Lung (tissue), 12 donors: Measurements from ENCODE around the gene THRSP. TPM values are rescaled to one million over a fixed set of nuclear protein-coding genes. Genes with fewer than 3 reads are reported as not detected.

Experiments
- ATAC-seq: fragments of 200-7000 bp; cut with Tn5 transposase; one replicate; pipeline ENCODE4 v1.9.1; 2020; ENCODE audit warnings: moderate number of reproducible peaks; ENCODE audit not compliant: insufficient read depth, low FRiP score
- DNase-seq, 3 donors: peaks; one replicate each; pipeline ENCODE4 v3.0.0-alpha.2; 2013 to 2017
- H3K27ac ChIP-seq, 2 donors: one replicate each; pipeline ENCODE4 v1.5.1; 2013; ENCODE audit warnings: mild to moderate bottlenecking in 2 of 2, moderate library complexity in 2 of 2, control low read depth in 1 of 2, inconsistent platforms in 1 of 2, low read depth in 1 of 2, low read length in 1 of 2
- H3K27me3 ChIP-seq, 3 donors: one replicate each; pipeline ENCODE4 v1.5.1; 2013; ENCODE audit warnings: low read length in 2 of 3; ENCODE audit not compliant: control insufficient read depth in 3 of 3, insufficient read depth in 3 of 3
- H3K36me3 ChIP-seq, 4 donors: one replicate each; pipeline ENCODE4 v1.5.1; 2013; ENCODE audit warnings: low read length in 4 of 4, mild to moderate bottlenecking in 1 of 4, moderate library complexity in 1 of 4; ENCODE audit not compliant: control insufficient read depth in 4 of 4, insufficient read depth in 4 of 4
- H3K4me1 ChIP-seq, 5 donors: one replicate each; pipeline ENCODE4 v1.5.1; 2013; ENCODE audit warnings: low read length in 5 of 5, mild to moderate bottlenecking in 2 of 5, moderate library complexity in 1 of 5; ENCODE audit not compliant: control insufficient read depth in 5 of 5, insufficient read depth in 5 of 5
- H3K4me3 ChIP-seq: one replicate; pipeline ENCODE4 v1.5.1; 2013; ENCODE audit warnings: mild to moderate bottlenecking, control low read depth, moderate library complexity
- H3K9ac ChIP-seq, 2 donors: one replicate each; pipeline ENCODE4 v1.5.1; 2013; ENCODE audit warnings: low read length in 2 of 2, control low read depth in 1 of 2; ENCODE audit not compliant: insufficient read depth in 1 of 2
- H3K9me3 ChIP-seq, 4 donors: one replicate each; pipeline ENCODE4 v1.5.1; 2013; ENCODE audit warnings: low read length in 3 of 4, mild to moderate bottlenecking in 1 of 4, moderate library complexity in 1 of 4; ENCODE audit not compliant: control insufficient read depth in 4 of 4, insufficient read depth in 3 of 4
- WGBS, 2 donors: extraction: QIAGEN DNeasy Blood & Tissue Kit; methylation state at CpG; one replicate each; pipeline ENCODE4 v1.1.7; 2013; 5-methylcytosine and 5-hydroxymethylcytosine counted together
- polyA plus RNA-seq, 2 donors: library from polyadenylated mRNA; stranded (reverse); fragments of 200-250 nt; gene quantifications; one replicate each; pipeline ENCODE4 v1.2.1, GENCODE V29; 2013
- total RNA-seq, 2 donors: library from RNA; depleted of rRNA in 1 of 2; stranded (reverse); fragments of >200 nt in 1 of 2; gene quantifications; one replicate each; pipeline ENCODE4 v1.2.1, GENCODE V29; 2014 to 2021
- TF ChIP-seq, protein P1 (sequence below): IDR thresholded peaks from 2 replicates; pipeline ENCODE4 v1.5.1; 2012; ENCODE audit warnings: mild to moderate bottlenecking; ENCODE audit errors: control extremely low read depth, extremely low read depth
- donor health status: control.
- donor health status: control.
- donor health status: Bipolar disorder and iron deficiency.
- donor health status: healthy.
- donor health status: DM: yes; HTN: yes; CAD: no.

Gene THRSP
- total and polyA plus RNA-seq, 4 donors: 0.03 to 0.12 TPM; not detected in 2

GRCh38 chr11:78044706-78045105 lies 19.0 kb upstream of the THRSP start:
- Histone ChIP-seq H3K9ac (no peak overlapping the region), H3K27ac (peak overlapping the region in 1 of 2 donors; percentile 42), H3K36me3 (no peaks in the 10 kb centered on the region), H3K4me3 (no peak overlapping the region), H3K9me3 (no peaks in the 10 kb centered on the region), H3K27me3 (no peaks in the 10 kb centered on the region), H3K4me1 (peaks cover 0 to 23% (median 8%) of the 10 kb centered on the region in 5 donors)
- TF ChIP-seq, protein P1, sequence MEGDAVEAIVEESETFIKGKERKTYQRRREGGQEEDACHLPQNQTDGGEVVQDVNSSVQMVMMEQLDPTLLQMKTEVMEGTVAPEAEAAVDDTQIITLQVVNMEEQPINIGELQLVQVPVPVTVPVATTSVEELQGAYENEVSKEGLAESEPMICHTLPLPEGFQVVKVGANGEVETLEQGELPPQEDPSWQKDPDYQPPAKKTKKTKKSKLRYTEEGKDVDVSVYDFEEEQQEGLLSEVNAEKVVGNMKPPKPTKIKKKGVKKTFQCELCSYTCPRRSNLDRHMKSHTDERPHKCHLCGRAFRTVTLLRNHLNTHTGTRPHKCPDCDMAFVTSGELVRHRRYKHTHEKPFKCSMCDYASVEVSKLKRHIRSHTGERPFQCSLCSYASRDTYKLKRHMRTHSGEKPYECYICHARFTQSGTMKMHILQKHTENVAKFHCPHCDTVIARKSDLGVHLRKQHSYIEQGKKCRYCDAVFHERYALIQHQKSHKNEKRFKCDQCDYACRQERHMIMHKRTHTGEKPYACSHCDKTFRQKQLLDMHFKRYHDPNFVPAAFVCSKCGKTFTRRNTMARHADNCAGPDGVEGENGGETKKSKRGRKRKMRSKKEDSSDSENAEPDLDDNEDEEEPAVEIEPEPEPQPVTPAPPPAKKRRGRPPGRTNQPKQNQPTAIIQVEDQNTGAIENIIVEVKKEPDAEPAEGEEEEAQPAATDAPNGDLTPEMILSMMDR: no peak
- DNase-seq: peak in 1 of 3 donors; percentile 43
- peak; percentile 60 for ATAC-seq
- 58 to 85% methylated on average over 5 of the region's 5 CpGs for WGBS, 2 donors

GRCh38 chr11:78045851-78046485 lies 17.7 kb upstream of the THRSP start:
- TF ChIP-seq, protein P1: peak; percentile 87
- peaks cover 0 to 16% (median 5%) of the 10 kb centered on the region in 5 donors for H3K4me1 ChIP-seq
- no peaks in the 10 kb centered on the region for H3K27me3 ChIP-seq
- H3K9me3 ChIP-seq: no peaks in the 10 kb centered on the region
- peak; percentile 93 to 95 (median 93) for DNase-seq
- H3K4me3 ChIP-seq: no peak overlapping the region
- H3K27ac ChIP-seq: peak overlapping the region in 1 of 2 donors; percentile 69
- peak overlapping the region; percentile 31 to 90 for H3K9ac ChIP-seq
- ATAC-seq: peak; percentile 89
- no peaks in the 10 kb centered on the region for H3K36me3 ChIP-seq
- 6 to 14% methylated on average over 28 of the region's 28 CpGs for WGBS, 2 donors

DNA sequence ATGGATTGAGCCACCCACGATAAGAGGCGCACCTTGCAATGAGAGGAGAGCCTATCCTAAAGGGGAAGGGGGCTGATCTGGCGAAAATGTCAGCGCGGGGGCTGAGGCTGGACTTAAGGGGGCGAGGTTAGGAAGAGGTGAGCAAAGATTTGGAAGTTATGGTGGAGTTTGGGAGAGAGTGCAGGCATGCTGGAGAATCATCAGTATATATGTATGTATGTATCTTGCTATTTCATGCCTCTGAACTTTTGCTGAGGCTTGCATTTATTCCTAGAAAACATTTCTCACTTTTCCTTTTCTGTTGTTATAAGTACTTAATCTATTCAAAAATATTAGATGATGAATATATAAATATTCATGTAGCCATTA lies 17.2 kb upstream of the THRSP start:
- Histone ChIP-seq H3K9ac (peak overlapping the region in 1 of 2 donors; percentile 34), H3K27ac (peak overlapping the region in 1 of 2 donors; percentile 69), H3K27me3 (no peaks in the 10 kb centered on the region), H3K9me3 (no peaks in the 10 kb centered on the region), H3K4me3 (no peak overlapping the region), H3K4me1 (peaks cover 0 to 16% (median 4%) of the 10 kb centered on the region in 5 donors), H3K36me3 (no peaks in the 10 kb centered on the region)
- ATAC-seq (no peak), DNase-seq (no peak)
- 28 to 44% methylated on average over 6 of the region's 6 CpGs for WGBS, 2 donors
- TF ChIP-seq, protein P1: no peak
